Keratinocyte (primary cell): ENCODE measurements around the gene ANKRD42. TPM values are rescaled to one million over a fixed set of nuclear protein-coding genes. Genes with fewer than 3 reads are reported as not detected.

ENCODE experiments used
- DNase-seq: peaks from one replicate; pipeline ENCODE4 v3.0.0-alpha.2; 2011; ENCODE audit warnings: low read depth, missing footprints, low spot score
- FAIRE-seq: peaks from 2 replicates; lab custom pipeline; 2011; peaks lifted over from hg19 to GRCh38; lab: Jason Lieb, UNC
- H2AFZ ChIP-seq: 2 replicates; pipeline ENCODE4 v1.6.0; 2012; ENCODE audit warnings: low read length, control low read depth, inconsistent platforms; ENCODE audit not compliant: control insufficient read depth
- H3K27ac ChIP-seq: 2 replicates; pipeline ENCODE4 v1.5.1; 2011; ENCODE audit warnings: low read length; ENCODE audit not compliant: control insufficient read depth, insufficient read depth
- H3K27me3 ChIP-seq: 3 replicates; pipeline ENCODE4 v1.6.0; 2011; ENCODE audit warnings: low read length; ENCODE audit not compliant: control insufficient read depth, insufficient read depth; ENCODE audit errors: extremely low read depth
- H3K36me3 ChIP-seq, 2 experiments: 2 replicates in 1 of 2; 3 replicates in 1 of 2; pipeline ENCODE4 v1.5.1; 2011; ENCODE audit warnings: low read length in 2 of 2, mild to moderate bottlenecking in 1 of 2; ENCODE audit not compliant: control insufficient read depth in 2 of 2, insufficient read depth in 2 of 2; ENCODE audit errors: extremely low read depth in 1 of 2
- H3K4me1 ChIP-seq: 3 replicates; pipeline ENCODE4 v1.5.1; 2011; ENCODE audit warnings: low read length; ENCODE audit not compliant: control insufficient read depth, insufficient read depth; ENCODE audit errors: extremely low read depth
- H3K4me2 ChIP-seq: 3 replicates; pipeline ENCODE4 v1.6.0; 2011; ENCODE audit warnings: low read depth, low read length; ENCODE audit not compliant: control insufficient read depth, insufficient read depth; ENCODE audit errors: extremely low read depth
- H3K4me3 ChIP-seq, 3 experiments: fragments of 200-600 bp in 1 of 3; sonication (generic) in 1 of 3; 2 replicates in 2 of 3; 3 replicates in 1 of 3; pipeline ENCODE4 v1.5.1; 2011 to 2016; ENCODE audit warnings: low read length in 3 of 3, mild to moderate bottlenecking in 3 of 3, control low read depth in 2 of 3, inconsistent platforms in 1 of 3, low read depth in 1 of 3, mixed read lengths in 1 of 3, mixed run types in 1 of 3, moderate library complexity in 1 of 3; ENCODE audit not compliant: control insufficient read depth in 2 of 3, insufficient read depth in 2 of 3; ENCODE audit errors: extremely low read depth in 1 of 3
- H3K79me2 ChIP-seq: 2 replicates; pipeline ENCODE4 v1.6.0; 2012; ENCODE audit warnings: low read length; ENCODE audit not compliant: control insufficient read depth, insufficient read depth
- H3K9ac ChIP-seq: 3 replicates; pipeline ENCODE4 v1.6.0; 2011; ENCODE audit warnings: low read length; ENCODE audit not compliant: control insufficient read depth, insufficient read depth; ENCODE audit errors: extremely low read depth
- H3K9me1 ChIP-seq: 3 replicates; pipeline ENCODE4 v1.6.0; 2011; ENCODE audit warnings: low read length; ENCODE audit not compliant: control insufficient read depth, insufficient read depth; ENCODE audit errors: extremely low read depth
- H3K9me3 ChIP-seq: 2 replicates; pipeline ENCODE4 v1.5.1; 2012; ENCODE audit warnings: low read depth, low read length; ENCODE audit not compliant: control insufficient read depth
- H4K20me1 ChIP-seq: 3 replicates; pipeline ENCODE4 v1.6.0; 2011; ENCODE audit warnings: low read length; ENCODE audit not compliant: control insufficient read depth, insufficient read depth; ENCODE audit errors: extremely low read depth
- CTCF ChIP-seq, 3 experiments: IDR thresholded peaks in 1 of 3; conservative IDR thresholded peaks in 1 of 3; optimal IDR thresholded peaks in 1 of 3; 2 replicates in 2 of 3; 3 replicates in 1 of 3; pipeline versions ENCODE3 to v1.5.1; 2011; ENCODE audit warnings: low read length in 3 of 3, mild to moderate bottlenecking in 3 of 3, moderate library complexity in 2 of 3, control low read depth in 1 of 3, inconsistent platforms in 1 of 3; ENCODE audit not compliant: insufficient read depth in 2 of 3; ENCODE audit errors: extremely low read depth in 1 of 3
- EZH2 ChIP-seq: IDR thresholded peaks from one replicate; pipeline ENCODE4 v1.6.1; 2012; ENCODE audit warnings: inconsistent platforms, mild to moderate bottlenecking, low read length, moderate library complexity
- dilution Hi-C: fragments of 300-500 bp; cut with MboI; formaldehyde crosslinking; loops from one replicate; pipeline ENCODE4 v1.7.0; 2020; ENCODE audit warnings: low sequenced_read_pairs; ENCODE audit not compliant: extremely low pct_ligation_motif_present
- polyA plus RNA-seq, 5 experiments: library from polyadenylated mRNA; depleted of rRNA in 3 of 5; stranded (reverse) in 3 of 5; stranded (forward) in 1 of 5; unstranded in 1 of 5; fragments of >200 nt; gene quantifications; 1 replicate in 1 of 5; 2 replicates in 3 of 5; 3 replicates in 1 of 5; pipeline versions ENCODE4 v1.2.1 to v1.2.3, GENCODE V29; 2011 to 2012; ENCODE audit warnings: missing spikeins in 2 of 5, low read depth in 1 of 5, low replicate concordance in 1 of 5
- small RNA-seq, 3 experiments: library from RNA; depleted of rRNA; stranded (forward); fragments of <200 nt; gene quantifications; one replicate each; pipeline ENCODE3, GENCODE V24; 2012; ENCODE audit warnings: low read depth in 3 of 3, low replicate concordance in 1 of 3; ENCODE audit not compliant: insufficient read length in 3 of 3

The ANKRD42 gene
- polyA plus RNA-seq, 1 donor (not counting 4 experiments of a cell fraction or from before 2014, with no cell fraction given) = 11.0 TPM

GRCh38 chr11:83293457-83293774 is 99.9 kb downstream of the ANKRD42 start:
- FAIRE-seq (no peak), DNase-seq (no peak)
- H4K20me1 ChIP-seq = no peaks in the 10 kb centered on the region
- H3K79me2 ChIP-seq = no peaks in the 10 kb centered on the region
- H2AFZ ChIP-seq = no peak overlapping the region
- no peaks in the 10 kb centered on the region for H3K9me1 ChIP-seq
- no peaks in the 10 kb centered on the region for H3K27me3 ChIP-seq
- no peak overlapping the region for H3K4me2 ChIP-seq
- no peaks in the 10 kb centered on the region for H3K36me3 ChIP-seq
- no peak overlapping the region for H3K27ac ChIP-seq
- TF ChIP-seq CTCF (optimal IDR thresholded peaks at IDR 0.05 in 1 of 3, IDR thresholded peaks at IDR 0.05 in 1 of 3, conservative IDR thresholded peaks at IDR 0.05 in 1 of 3; ENCODE audit: extremely low read depth in 1 of 3, insufficient read depth in 2 of 3, low read length in 3 of 3) = no peak
- TF ChIP-seq EZH2 = no peak
- no peaks in the 10 kb centered on the region for H3K4me1 ChIP-seq
- H3K9ac ChIP-seq = no peak overlapping the region
- no peaks in the 10 kb centered on the region for H3K9me3 ChIP-seq
- dilution Hi-C loops = no loop called here
- H3K4me3 ChIP-seq = no peak overlapping the region

- dilution Hi-C loops = no loop called here
- TF ChIP-seq CTCF (optimal IDR thresholded peaks at IDR 0.05 in 1 of 3, IDR thresholded peaks at IDR 0.05 in 1 of 3, conservative IDR thresholded peaks at IDR 0.05 in 1 of 3; ENCODE audit: extremely low read depth in 1 of 3, insufficient read depth in 2 of 3, low read length in 3 of 3) (no peak), EZH2 (no peak)
- Histone ChIP-seq H3K4me3 (no peak overlapping the region), H3K9ac (no peak overlapping the region), H3K9me3 (no peaks in the 10 kb centered on the region), H4K20me1 (no peaks in the 10 kb centered on the region), H3K9me1 (no peaks in the 10 kb centered on the region), H3K79me2 (no peaks in the 10 kb centered on the region), H2AFZ (no peak overlapping the region), H3K27ac (no peak overlapping the region), H3K36me3 (no peaks in the 10 kb centered on the region), H3K27me3 (no peaks in the 10 kb centered on the region), H3K4me1 (no peaks in the 10 kb centered on the region), H3K4me2 (no peak overlapping the region)
- FAIRE-seq = no peak
- no peak for DNase-seq
Measured at GRCh38 chr11:83294208-83294607, 100.7 kb downstream of the ANKRD42 start.

Small RNA genes lying within 50 kb of the gene (small RNA-seq; reads per million reads assigned to genes)
- gene AP000873.5 = 0 reads per million in 3 experiments

Other genes starting within 250 kb of the ANKRD42 start
- gene RAB30, start 121.8 kb upstream of the ANKRD42 start, polyA plus RNA-seq = 6.7 to 10.9 TPM (median 9.3 TPM) in 3 replicates
- 16.3 to 32.8 TPM (median 25.8 TPM) in 3 replicates for gene PCF11, start 36.6 kb upstream of the ANKRD42 start, polyA plus RNA-seq
- 28.5 to 46.9 TPM (median 31.3 TPM) in 3 replicates for gene CCDC90B, start 92.7 kb downstream of the ANKRD42 start, polyA plus RNA-seq